ENCODE results near the gene CDK15.
"Not testable (repeated sequence)": the region's sequence is repeated elsewhere in the genome, so short reads cannot be mapped to it uniquely, and the experiment has no call there.

CDK15 gene

DNA sequence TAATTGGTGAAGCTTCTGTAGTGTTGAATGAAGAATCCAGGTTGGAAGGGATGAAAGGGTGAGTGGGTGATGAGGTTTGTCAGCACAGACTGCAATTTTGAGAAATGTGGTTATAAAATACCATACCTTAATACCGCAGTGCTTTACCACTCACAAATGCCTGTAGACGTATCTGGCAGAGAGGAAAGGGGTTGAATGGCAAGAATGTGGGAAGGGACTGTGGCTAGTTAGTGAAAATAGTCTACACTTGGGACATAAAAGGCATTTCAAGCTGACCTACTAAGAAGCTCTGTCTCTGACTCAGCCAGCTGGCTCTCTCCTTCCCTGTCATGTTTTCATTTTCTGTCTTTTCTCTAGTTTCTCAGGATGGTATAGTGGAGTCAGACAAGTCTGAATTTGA lies 25.1 kb downstream of the CDK15 start:
- DNase-seq = no peak

DNA sequence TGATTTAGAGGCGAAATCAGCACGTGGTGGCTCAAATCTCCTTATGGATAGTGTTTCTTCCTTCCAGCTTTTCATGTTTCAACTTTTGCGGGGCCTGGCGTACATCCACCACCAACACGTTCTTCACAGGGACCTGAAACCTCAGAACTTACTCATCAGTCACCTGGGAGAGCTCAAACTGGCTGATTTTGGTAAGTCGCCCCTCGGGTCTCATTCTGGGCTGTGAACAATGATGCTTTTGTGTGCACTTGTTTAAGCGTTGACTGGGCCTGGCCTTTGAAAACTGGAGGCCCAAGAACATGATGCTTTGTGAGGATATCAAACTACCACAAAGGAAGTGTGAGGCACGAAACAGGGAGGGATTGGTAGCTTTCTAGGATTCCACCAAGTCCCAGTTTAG lies 27.4 kb downstream of the CDK15 start:
- DNase-seq = no peak

DNA sequence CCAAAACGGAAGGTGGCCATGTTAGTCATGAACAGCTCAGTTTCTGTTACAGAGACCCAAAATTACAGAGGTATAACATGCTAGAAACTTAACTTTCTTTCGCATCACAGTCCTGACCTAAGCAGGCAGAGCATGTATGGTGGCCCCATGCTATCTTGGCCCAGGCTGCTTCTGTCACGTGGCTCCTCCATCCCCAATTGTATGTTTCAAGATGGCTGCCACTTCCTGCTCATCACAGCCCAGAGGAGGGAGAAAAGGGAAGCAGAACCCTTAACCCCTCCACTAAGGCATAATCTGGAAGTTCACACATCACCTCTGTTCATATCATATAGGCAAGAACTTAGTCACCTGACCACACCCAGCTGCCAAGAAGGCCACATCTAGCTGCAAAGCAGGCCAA lies 28.7 kb downstream of the CDK15 start:
- DNase-seq = no peak

DNA sequence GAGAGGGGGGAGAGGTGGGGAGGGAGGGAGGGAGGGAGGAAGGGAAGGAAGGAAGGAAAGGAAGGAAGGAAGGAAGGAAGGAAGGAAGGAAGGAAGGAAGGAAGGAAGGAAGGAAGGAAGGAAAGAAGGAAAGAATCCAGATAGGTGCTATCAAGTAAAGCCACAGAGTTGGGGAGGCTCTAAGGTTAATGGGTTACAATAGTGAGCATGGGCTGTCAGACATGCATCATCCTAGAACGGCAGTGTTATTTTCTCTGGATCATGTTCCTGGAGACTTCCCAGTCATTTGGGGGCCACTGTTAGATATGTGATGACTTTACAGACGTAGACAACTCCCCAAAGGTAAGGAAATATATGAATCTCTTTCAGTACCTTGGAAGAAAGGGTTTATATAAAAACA lies 31.1 kb downstream of the CDK15 start:
- no peak for DNase-seq

DNA sequence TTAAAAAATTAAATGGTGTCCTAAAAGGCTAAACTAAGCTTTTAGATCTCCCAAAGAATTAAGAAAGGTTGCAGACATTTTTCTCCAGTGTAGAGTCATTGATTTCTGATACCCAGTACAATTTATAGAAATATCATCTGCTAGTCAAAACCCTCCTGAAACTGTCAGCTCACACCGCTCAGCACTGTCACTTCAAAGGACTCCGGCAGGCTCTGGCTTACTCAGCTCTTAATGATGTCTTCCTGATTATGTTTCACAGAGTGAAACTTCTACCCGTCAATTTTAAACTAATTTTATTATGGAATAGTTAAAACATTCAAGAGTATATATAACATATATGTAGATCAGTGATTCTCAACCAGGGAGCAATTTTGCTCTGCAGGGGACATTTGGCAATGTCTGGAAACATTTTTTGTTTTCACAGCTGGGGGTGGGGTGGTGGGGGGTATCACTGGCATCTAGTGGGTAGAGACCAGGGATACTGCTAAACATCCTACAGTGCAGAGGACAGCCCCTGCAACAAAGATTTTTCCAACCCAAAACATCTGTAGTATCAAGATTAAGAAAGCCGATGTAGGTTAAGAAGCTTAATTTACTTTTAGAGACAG lies 31.6 kb downstream of the CDK15 start:
- DNase-seq = no peak

DNA sequence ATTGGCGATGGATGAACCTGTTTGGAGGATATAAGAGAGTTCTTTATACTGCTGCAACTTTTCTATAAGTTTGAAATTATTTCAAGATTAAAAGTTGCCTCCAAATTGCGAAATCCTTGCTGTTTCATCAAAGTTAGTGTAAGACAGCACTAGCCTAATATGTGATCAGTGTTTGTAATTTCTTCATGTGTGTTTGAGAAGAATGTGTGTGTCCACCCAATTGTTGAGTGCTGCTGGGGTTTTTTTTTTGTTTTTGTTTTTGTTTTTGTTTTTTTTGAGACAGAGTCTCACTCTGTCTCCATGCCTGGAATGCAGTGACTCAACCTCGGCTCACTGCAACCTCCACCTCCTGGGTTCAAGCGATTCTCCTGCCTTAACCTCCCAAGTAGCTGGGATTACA lies 33.4 kb downstream of the CDK15 start:
- DNase-seq = no peak

DNA sequence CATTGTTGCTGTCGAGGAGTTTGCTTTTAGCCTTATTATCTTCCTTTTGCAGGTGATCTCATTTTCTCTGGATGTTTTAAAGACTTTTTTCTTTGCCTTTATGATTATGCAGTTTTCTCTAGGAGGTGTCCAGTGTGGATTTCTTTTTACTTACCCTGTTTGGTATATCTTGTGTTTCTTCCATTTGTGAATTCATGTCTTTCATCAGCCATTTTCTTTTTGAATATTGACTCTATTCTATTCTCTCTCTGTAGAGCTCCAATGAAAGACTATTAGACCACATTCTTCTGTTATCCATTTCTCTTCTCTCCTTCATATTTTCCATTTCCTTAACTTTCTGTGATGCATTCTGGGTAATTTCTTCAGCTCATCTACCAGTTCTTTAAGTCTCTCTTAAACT lies 34.4 kb downstream of the CDK15 start:
- no peak for DNase-seq

DNA sequence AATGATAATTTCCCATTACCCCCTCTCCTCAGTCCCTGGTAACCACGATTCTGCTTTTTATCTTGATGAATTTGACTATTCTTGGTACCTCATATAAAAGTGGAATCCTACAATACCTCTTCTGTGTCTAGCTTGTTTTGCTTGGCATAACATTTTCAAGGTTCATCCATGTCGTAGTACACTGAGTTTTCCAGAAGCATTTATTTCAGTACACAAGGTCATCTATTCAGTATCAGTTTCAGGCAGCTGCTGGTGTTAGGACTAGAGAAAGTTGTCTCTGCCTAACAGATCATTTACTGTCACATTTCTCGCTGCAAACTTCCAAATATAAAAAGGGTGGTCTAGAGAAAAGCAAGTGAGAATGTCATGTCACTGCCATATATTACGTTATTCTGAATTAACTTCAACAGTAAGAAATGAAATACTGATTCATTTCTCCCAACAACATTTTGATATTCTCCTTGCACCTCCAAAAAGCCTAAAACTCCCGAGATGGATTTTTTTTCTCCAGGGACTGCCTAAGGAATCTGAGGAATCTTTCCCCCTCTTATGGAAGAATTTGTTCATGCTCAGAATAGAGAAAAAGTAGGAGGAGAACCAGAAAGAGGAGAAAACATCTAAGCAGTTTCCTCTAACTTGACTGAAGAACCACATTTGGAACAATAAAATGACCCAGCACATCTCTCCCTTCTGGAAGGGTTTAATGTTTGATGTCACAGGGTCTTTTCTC lies 36.0 kb downstream of the CDK15 start:
- no peak for DNase-seq

DNA sequence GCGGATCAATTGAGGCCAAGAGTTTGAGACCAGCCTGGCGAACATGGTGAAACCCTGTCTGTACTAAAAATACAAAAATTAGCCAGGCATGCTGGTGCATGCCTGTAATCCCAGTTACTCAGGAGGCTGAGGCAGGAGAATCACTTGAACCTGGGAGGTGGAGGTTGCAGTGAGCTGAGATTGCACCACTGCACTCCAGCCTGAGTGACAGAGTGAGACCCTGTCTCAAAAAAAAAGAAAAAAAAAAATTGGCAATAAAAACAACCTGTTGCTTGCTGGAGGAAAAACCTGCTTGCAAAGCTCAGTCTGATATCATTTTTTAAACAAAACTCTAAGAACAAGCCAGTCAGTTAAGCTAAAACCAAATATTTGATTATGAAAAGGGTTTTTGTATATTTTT lies 38.6 kb downstream of the CDK15 start:
- not testable (repeated sequence) for DNase-seq

DNA sequence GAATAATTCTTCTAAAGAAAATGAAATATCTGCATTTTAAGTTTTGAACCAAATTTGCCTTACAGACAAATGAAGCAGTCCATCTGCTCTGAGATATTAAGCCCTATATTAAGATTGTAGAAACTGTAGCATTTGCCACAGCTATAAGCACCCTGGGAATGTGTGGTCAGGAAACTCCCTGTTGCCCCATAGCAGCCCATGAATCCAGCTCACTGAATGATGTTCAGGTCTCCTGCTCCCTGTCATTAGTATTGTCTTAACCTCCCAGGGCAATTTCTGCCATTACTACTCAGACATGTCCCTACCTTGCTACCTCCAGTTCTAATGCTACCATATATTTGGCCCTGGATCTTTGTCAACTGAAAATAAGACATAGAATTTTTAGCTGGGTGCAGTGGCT lies 41.1 kb downstream of the CDK15 start:
- no peak for DNase-seq

DNA sequence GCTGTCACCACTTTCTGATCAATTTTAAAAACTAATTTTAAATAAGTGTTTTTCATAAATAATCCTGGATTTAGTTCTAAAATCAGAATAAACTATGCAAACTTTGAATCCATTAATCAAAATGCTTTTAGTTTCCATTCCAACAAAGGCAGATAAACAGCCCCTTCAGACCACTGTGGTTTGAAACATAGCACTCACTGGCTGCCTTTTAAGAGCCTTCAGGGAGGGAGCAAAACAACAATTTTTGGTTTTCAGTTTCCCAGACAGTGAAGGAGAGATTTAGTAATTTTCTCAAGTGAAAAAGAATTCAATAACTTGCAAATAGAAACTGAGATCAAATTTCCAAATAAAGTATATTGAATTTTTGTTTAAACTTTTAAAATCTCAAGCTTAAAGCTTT lies 46.1 kb downstream of the CDK15 start:
- DNase-seq = no peak

DNA sequence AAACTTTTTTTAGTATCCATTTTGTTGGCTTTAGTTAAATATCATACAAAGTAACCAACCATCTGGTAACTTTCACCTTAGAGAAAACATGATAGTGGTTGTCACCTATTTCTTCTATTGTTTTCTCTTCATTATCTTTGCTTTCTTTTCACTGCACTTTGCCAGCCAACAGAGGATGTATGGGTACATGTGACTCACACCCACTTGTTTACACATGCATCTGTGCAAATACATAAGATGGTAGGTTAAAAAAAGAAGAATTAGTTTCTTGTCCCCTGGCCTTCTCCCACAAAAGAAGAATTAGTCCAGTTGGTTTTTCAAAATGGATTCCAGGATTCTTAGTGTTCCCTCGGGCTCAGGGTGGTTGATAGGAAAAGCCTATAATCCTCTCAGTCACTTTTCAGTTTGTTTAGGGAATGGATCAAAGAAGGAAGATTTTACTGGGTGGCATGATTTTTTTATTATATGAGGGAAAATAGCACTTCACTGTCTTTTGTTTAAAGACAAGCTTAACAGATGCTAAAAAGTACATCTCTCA lies 46.6 kb downstream of the CDK15 start:
- no peak for DNase-seq

DNA sequence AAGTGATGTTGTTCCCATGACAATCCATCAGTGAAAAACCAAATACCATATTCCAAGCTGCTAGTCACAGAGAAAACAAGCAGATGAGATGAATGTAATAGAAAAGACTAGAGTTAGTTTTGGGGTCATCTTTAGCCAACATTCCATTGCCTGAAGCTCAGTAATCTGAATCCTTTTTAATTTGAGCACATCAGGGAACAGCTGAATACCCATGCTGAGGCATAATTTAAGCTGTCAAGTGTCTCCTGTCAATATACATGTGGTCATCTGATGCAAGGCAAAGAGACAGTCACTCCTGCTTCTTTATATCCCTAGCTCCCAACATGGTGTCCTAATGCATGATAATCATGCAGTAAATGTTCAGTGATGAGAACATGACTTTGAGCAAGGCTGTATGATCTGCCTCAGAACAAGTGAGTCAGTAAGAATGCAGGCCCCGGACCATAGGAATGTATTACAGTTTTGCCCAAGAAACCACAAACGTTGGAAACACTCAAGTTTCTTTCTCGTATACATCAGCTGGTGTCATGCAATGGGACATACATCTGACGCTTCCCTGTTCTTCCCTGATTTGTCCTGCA lies 48.0 kb downstream of the CDK15 start:
- no peak for DNase-seq

DNA sequence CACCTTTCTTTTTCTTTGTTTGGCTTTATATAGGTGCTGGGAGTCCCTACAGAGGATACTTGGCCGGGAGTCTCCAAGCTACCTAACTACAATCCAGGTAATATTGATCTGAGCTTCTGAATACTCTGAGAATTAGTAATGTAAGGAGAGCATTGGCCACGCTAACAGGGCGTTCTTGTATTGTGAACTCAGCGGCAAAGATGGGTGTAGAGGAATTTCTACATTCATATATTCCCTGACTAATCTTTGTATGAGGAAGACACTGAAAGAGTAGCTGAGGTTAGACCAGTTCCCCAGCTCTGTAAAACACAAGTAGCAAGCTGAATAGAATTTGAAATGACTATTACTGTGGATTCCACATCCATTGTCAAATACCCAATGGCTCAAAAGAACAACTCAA lies 48.5 kb downstream of the CDK15 start:
- no peak for DNase-seq

DNA sequence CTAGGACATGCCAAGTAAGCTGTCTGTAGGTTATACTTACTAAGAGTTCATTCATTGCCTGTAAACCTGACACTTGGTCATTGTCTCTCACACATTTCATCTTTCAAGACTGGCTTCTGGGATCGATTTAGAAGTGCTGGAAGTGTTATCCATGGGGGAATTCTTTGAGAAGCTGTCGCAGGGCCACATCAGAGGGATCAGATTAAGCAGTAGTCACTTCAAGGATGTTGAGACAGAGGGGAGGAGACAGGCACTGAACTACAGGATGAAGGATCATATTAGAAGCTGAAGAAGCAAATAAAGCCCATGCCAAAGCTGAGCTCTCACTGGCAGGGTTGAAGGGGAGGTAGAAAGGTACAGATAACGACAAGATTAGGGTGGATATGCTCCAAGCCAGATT lies 49.0 kb downstream of the CDK15 start:
- no peak for DNase-seq

DNA sequence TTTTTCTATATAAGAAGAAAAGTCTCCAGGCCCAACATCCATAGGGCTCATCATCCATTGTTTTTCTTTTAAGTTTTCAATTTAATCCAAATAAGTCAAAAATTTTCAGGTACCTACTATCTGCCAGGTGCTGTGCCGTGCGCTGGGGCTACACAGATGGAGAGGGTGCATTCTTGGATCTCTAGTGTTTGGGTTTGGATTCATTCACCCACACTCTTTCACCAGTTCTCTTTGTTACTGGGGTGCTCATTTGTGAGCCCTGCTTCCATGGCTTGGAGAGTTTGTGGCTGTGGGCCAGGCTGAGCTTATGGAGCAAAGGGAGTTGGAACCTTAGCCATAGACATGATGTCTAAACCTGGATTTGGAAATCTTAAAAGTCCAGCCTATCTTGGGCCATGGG lies 51.0 kb downstream of the CDK15 start:
- no peak for DNase-seq

DNA sequence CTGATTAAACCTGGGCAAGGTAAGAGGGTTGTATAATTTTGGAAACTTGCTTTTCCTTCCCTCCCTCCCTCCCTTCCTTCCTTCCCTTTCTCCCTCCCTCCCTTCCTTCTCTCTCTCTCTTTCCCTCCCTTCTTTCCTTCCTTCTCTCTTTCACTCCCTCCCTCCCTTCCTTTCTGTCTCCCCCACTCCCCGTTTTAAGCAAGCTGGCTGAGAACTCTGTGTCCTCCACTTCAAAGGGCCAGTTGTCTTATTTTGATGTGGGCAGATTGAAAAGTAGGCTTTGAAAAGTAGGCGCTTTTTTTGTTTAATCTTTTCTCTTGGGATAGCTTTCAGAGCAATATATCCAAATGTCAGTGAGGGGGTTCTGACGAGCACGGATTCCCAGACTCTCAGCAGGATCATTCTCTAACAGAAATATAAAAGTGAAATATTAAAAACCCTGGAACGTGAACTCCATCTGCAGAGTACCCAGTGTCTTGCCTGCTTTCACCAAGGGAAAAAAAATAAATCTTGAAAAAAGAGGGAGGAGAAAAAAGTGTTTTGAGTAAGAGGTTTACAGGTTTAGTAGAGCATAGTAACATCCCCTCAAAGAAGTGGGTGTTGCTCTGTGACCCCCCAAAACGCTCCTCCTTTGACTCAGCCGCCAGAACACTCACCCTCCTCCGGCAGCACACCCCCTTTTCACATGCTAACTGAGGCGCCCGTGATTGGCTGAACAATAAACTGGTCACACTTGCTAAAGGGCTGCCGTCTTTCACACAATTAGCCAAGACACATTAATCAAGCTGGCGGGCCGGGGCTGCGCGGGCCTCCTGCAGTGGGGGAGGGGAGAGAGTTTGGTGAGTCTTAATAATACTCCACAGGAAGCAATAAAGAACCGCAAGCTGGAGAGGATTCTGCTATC lies 52.2 kb downstream of the CDK15 start:
- no peak for DNase-seq

DNA sequence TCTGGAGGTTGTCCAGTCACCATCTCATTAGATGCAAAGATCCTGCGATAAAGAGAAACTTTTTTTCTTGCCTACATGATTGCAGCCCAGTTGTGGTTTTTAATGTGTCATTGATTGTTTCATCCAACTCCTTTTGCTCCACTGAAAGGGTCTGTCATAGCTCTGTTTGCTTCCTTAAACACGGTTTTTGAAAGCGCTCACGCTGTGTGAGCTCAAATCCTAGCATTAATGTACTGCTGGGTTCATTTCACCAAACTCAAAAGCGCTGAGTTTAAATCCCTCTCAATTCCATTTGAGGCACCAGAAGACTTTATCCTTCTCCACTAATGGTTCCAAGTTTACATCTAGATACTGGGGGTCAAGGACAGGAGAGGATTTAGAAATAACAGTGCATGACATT lies 53.6 kb downstream of the CDK15 start:
- no peak for DNase-seq

DNA sequence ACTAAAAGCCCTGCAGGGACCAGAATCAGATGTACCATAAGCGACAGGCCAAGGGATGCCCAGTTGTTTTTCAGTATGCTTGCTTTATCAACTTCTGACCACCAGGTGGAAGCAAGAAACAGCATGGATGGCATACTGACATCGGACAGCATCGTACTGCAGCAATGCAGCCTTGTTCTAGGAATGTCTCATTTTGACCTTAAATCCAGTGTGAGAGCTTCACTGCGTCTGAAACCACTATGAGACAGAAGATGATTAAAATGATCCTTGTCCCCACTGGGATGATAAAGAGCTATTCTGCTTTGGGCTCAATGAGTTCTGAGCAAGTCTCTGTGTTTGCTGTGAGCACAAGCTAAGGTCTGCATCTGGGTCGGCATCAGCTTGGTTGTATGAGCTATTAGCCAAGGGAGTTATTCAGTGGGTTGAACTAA lies 54.3 kb downstream of the CDK15 start:
- no peak for DNase-seq

DNA sequence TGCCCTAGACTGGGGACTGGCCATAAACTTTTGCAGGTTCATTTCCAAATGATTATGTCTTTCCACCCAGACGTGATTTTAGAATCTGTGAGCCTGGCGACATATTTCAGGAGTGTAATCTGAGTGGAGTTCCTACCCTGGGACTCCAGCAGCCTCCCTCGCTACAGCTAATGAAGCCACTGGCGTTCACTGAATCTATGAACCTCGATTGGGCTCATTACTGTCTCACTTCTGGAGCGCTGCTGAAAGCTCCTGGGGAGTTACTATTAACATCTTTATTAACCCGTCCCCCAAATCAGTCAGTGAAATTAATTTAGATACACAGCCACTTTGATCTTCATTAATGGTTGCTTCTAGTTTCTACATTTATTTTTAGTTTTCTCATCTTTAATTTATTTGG lies 56.5 kb downstream of the CDK15 start:
- no peak for DNase-seq

DNA sequence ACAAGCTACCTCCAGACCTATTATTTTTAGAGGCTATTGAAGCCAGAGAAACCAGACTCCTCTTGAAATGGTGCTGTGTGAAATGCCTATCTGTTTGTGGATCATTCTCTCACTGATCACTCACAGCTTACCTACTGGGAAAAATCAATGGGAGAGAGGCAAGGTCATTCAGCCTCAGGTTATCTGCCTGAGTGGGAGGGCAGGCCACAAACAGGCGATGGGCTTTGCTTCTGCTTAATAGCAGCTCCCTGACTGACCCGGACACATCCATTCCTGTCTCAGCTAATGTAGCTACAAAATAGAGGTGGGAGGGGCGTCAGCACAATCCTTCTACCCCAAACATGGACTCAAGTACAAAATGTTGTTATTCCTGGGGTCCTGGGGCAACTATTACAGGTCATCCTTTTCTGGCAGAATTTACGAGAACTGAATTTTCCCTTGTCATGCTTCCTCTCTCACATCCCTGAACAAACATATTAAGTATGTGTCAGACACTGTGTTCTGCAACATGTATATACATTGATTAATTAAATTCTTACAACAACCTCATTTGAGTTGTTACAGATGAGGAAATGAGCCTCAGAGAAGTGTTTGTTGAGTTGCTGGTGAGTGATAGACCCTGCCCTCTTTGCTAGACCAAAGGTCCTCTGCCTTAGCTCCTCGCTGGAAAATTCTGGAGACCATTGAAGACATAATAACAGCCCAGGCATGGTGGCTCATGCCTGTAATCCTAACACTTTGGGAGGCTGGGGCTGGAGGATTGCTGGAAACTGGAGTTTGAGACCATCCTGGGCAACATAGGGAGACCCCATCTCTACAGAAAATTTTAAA lies 60.5 kb downstream of the CDK15 start:
- no peak for DNase-seq

DNA sequence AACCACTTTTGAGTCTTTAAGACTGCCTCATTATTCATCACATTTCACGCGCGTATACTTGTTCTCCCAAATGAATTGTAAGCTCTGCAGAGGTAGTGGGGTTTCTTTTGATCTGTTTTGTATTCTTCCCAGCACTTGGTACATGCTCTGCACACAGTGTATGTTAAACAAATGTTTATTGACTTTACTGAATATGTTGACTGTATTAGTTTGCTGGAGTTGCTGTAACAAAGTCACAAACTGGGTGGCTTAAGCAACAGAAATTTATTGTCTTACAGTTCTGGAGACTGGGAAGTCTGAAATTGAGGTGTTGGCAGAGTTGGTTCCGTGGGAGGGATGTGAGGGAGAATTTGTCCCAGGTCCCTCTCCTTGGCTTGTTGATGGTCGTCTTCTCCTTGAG lies 65.1 kb downstream of the CDK15 start:
- DNase-seq = no peak
